ENCODE data around the gene SMIM21. TPM values are rescaled to one million over a fixed set of nuclear protein-coding genes. Genes with fewer than 3 reads are reported as not detected.

SMIM21 gene
- total RNA-seq, 1 experiment from 2014 or later = not detected

DNA sequence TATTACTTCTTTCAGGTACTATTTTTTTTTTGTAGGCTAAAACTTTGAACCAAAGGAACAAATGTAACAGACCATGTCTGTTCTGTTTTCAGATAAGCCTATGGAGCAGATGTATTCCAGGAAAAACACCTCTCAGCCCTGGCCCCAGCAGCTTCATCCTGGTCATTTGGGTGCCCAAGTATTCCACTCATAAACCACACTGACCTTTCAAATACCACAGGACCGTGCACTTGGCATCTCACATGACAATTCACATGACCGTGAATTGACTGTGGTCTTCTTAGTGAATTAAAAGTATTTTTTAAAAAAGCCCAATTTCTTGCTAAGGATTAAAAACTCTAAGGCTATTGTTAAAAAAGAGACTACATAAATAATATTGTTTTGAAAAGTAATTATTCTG lies 50.2 kb downstream of the SMIM21 start:
- peak; percentile 15 for DNase-seq (ENCODE audit: low read depth)

DNA sequence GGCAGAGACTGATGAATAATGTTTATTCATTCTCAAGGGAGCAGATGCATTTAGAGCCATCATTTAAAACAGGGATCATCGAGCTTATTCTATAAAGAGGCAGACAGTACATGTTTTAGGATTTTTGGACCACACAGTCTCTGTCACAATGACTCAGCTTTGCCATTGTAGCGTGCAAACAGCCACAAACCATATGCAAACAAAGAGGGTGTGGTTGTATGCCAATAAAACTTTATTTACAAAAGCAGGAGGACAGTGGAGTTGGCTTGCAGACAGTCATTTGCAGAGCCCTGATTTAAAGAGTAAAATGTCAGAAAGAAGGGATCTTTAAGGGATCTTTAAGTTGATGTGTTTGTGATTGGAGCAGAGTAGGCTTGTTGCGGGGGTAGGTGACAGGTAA lies 51.5 kb downstream of the SMIM21 start:
- peak; percentile 9 for DNase-seq (ENCODE audit: low read depth)

DNA sequence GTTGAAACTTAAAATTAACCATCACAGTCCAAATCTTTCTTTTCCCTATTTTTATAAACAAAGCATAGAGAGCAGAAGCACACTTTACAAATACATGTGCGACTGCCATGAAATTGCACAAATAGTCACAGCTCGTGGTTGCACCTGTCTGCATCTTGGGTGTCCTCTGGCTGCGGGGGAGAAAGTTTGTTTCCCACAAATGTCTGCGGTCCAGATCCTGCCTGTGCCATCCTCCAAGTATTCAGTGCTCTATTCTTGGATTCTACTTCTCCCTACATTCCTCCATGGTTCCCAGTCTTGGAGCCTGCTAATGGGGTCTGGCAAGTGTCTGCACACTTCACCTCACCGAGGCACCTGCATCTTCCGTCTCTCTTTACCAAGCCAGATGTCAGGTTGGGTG lies 52.2 kb downstream of the SMIM21 start:
- DNase-seq (ENCODE audit: low read depth) = no peak

DNA sequence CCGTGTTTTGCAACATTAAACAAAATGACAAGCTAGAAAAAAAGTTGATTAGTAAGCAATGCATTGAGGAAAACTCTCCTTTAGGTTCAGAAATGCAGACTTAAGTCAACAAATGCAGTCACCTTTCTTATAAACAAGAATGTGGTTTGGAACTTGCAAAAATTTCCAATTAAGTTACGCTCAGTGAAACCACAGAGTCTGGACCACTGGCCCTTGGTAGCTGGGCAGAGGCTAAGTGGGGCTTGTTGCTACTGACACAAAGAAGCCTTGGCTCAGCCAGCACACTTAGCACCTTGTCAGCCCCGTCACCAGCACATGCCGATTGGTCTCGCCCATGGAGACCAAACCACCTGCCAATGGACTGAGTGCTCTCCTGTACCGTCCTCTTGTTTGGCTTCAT lies 53.0 kb downstream of the SMIM21 start:
- no peak for DNase-seq (ENCODE audit: low read depth)

DNA sequence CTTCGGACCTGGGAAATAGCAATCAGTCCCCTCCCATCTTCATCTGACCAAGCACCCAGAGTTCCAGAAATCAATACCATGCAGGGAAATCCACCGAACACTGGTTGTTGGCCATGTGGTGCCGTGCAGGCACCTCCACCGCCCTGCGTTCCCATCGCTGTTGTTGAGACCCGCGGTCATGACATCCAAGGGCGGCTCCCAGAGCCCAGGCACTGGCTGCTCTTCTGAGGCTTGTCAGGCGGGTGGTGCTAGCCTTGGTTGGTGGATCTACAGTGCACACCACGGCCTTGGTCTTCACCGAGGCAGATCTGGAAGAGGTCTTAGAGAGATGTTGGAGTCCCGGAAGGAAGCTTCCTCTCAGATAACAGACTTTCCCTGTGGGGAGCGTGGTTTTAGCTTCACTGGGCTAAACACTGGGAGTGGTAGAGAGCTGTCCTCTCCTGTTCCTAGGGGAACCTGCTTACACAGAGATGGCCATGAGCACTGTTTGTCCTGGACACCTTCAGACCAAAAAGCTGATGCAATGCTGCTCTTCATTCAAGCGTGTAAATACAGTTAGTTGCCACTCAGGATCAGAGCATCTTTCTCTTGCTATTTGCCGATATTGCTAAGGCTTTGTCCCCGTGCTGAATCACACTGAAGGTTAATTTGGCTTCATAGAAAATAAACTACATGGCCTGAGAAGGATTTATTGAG lies 58.3 kb downstream of the SMIM21 start:
- no peak for DNase-seq (ENCODE audit: low read depth)

DNA sequence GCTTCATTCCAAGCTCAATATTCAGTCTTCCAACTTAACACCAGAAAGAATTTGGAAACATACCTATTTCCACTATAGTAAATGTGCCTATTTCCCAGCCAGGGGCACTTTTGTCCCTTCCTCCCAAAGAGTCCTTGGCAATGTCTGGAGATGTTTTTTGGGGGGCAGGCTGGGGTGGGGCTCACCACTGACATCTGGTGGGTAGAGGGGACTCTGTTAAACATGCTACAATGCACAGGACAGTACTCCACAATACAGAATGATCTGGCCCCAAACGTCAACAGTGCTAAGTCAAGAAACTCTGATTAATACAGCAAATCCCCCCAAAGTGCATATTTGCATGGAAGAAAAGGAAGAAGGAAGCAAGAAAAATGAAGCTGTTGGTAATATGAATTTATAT lies 61.7 kb downstream of the SMIM21 start:
- DNase-seq (ENCODE audit: low read depth) = no peak

DNA sequence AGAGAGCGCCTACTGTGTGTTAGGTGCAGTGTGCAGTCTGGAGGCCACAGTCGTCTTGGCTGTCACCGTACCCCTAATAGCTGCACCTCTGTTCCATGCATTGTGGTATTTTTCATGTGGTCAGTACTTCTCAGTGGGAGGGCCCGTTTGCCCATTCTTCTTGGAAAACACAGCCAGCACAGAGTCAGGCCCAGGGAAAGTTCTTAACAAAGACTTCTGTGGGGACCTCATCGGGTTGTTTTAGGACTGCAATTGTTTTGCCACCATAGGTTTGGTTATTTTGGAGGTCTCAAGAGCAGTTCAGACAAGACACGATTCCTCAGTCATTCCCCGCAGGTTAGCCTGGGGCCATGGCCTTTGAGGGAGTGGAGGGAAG lies 62.3 kb downstream of the SMIM21 start:
- DNase-seq (ENCODE audit: low read depth) = no peak

DNA sequence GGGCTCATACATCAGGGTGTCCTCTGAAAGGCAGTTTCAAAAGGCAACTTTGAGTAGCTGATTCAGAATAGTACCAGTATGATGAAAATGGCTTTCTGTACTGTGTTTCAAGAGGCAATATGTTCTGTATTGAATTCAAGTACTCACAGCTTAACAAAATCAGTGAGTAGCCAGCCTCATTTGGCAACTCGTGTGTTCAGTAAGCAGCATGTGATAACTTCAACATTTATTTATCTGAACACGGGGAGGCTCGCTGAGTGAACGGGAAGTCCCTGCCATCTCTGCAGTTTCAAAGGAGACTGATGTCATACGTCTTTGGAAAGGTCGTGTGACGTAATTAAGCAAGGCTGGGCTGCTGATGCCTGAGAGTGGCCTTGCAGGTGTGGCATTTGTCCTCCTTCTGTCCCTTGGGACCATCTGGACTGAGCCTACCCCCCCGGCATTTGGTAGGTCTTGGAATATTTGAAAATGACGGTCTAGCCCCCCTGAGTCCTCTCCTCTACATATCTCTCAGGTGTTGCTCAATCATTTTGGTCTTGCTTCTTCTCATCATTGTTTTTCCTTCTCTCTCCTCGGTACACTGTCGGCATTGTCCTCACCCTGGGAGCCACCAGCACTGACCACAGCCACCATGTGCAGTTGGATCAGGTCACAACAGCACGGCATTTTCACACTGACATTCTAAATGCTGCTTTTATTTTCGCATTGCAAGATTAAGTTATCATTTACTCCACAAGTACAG lies 62.8 kb downstream of the SMIM21 start:
- DNase-seq (ENCODE audit: low read depth) = no peak

DNA sequence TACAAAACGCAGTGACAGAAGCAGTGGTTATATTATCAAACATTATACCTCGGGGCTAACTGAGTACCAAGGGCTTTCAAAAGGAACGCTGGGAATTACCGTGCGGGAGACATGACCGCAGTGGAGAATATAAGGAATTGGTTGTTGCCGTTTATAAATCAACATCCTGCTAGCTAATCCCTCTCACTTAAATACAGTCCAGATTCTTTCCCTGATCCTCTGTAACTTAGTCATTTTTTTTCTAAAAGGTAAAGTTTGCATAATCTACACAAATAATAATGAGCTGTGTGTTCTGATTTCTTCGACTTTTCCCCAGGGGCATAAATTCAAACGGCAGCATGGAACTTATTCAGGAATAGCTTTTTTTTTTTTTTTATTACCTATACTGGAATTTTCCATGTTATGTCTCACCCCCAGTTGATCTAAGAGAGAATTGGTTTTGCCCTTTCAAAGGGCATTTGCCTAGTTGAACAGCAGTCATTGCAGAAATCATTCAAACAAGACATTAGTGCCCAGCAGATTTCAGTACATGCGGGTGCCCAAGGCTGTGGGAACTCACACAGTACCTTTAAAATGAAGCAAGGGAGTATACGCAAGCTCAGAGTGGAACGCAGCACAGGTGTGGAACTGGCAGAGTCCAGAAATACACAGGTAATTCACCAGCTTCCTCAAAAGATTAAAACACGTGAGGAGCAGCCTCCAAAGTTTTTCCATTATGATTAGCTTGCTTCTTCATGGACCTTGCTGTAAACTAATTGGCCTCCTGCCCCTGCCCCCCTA lies 63.9 kb downstream of the SMIM21 start:
- DNase-seq (ENCODE audit: low read depth) = no peak

DNA sequence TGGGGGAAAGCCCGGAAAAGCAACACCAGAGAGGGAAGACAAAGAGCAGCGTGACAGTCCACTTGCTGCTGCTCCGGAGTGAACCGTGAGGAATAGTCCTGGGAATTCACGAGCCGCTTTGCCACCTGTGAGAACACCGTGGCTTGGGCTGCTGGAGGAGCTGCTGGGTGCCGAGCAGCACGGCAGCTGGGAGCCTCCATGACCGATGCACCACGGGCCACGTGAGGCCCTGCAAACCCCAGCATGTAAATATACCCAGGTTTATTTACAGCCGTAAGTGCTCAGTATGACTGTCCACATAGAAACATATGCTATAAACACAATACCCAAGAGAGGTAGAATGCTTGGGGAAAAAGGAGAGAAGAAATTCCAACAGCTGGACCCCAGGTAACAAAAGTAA lies 65.1 kb downstream of the SMIM21 start:
- no peak for DNase-seq (ENCODE audit: low read depth)

DNA sequence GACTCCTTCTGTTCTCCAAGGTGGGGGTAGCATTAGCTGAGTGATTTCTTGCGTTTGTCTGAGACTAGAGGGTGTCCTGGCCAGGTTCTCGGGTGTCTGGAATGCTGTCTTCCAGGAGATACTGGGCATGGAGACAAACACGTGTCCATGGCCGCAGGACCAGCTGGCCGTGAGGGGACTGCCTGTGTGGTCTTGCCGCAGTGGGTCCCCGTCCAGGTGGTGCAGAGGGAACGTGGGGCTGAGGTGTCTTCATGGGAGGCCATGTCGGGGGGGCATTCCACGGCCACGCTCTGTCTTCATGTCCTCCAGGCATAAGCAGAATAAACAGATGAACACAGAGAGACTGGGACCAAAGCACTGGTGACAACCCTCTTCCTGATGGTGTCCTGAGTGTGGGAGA lies 66.6 kb downstream of the SMIM21 start:
- DNase-seq (ENCODE audit: low read depth) = no peak

DNA sequence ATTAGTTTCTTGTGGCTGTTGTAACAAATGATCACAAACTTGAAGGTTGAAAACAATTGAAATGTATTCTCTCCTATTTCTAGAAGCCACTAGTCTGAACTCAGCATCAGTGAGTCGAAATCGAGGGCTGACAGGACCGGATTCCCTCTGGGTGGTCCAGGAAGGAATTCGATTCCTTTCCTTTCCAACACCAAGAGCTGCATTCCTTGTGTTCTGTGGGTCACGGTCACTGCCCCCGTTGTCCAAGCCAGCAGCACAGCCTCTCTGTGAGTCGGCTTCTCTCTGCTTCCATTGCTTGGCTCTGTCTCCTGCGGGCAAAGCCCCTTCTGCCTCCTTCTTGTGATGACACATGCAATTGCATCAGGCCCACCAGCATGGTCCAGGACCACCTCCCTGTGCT lies 67.3 kb downstream of the SMIM21 start:
- no peak for DNase-seq (ENCODE audit: low read depth)

Other genes starting within 250 kb of the SMIM21 start
- gene PTGR3, start 218.6 kb downstream of the SMIM21 start, total RNA-seq (2014; rRNA removed; shearing (Covaris generic)) = 8.4 and 10.5 TPM in 2 replicates
- gene TSHZ1, start 216.9 kb downstream of the SMIM21 start, total RNA-seq (2014; rRNA removed; shearing (Covaris generic)) = 5.5 and 5.9 TPM in 2 replicates